Skin of body (tissue), 2 donors: ENCODE results near the gene TMEM131. TPM values are rescaled to one million over a fixed set of nuclear protein-coding genes. Genes with fewer than 3 reads are reported as not detected.
"Not testable (repeated sequence)": the region's sequence is repeated elsewhere in the genome, so short reads cannot be mapped to it uniquely, and the experiment has no call there.

Source experiments
- DNase-seq: peaks from one replicate; lab custom pipeline; 2025; lab: John Stamatoyannopoulos, UW
- total RNA-seq: library from RNA; depleted of rRNA; stranded (reverse); fragments of >200 nt; gene quantifications from one replicate; pipeline ENCODE4 v1.2.3, GENCODE V29; 2014

The TMEM131 gene
- total RNA-seq, 1 donor from 2014 or later = 44.8 TPM

DNA sequence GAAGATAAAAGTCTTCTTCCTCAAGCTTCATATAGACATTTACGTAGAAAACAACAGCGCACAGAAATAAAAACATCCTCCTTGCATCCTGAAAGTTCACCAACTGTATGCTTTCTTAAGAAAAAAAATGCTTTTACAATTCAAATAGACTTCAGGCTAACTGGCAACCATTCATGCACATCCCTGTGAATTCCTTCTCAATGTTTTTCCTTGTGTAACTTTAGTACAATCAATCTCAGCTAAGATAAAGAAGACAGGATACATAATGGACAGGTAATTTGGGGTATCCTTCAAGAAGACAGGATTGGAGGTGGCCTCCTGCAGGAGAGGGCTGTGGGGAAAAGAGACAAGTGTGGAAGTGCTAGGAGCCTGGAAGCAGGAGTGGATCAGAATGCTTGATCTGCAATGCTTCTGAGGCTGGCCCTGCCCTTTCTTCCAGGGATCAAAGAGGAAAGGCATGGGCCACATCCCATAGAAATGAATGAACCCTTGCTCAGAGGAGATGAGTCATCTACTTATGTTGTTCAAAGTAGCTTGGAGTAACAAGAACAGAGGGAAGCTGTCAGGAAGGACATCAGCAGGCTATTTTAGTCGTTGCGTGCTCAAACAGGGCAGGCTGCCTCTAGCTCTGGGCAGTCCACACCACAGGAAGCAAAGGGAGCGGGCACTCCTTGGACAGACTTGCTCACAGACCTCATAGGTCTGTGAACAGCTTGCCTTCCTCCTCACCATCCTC is 126.6 kb downstream of the TMEM131 start:
- DNase-seq = peak; percentile 31

DNA sequence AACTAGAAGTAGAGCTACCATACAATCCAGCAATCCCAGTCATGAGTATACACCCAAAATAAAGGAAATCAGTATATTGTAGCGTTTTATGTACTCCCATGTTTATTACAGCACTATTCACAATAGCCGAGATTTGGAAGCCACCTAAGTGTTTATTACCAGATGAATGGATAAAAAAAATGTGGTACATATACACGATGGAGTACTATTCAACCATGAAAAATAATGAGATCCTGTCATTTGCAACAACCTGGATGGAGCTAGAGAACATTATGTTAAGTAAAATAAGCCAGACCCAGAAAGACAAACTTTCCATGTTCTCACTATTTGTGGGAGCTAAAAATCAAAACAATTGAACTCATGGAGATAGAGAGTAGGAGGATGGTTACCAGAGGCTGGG is 131.9 kb downstream of the TMEM131 start:
- no peak for DNase-seq

DNA sequence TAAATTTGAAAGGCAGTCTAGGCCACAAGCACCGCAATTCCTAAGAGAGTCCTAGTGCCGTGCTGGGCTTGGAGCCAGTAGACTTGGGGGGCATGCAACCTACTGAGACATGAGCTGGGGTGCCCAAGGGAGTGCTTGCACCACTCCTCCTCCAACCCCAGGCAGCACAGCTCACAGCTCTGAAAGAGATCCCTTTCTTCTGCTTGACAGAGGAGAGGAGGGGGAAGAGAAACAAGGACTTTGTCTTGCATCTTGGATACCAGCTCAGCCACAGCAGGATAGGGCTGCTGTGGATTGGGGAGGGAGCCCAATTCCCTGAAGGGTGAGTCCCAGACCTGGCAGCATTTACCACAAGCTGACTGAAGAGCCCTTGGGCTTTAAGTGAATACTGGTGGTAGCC is 134.6 kb downstream of the TMEM131 start:
- no peak for DNase-seq

DNA sequence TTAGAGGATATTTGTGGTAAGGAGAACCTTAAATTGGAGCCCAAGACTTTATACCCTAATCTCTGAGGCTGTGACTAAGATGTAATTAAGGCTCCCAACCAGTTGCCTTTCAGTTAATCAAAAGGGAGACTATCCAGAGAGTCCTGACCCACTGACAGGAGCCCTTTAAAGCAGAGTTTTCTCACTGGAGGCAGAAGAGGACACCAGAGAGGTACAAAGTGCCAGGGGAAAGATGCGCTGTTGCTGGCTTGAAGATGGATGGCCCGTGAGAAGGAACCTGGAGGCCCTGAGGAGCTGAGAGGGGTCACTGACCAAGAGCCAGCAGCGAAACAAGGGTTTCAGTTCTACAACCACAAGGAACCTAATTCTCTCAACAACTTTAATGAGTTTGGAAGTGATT is 137.3 kb downstream of the TMEM131 start:
- DNase-seq = no peak

GRCh38 chr2:97857553-97857952 is 138.2 kb downstream of the TMEM131 start:
- DNase-seq = no peak

GRCh38 chr2:97853057-97853456 is 142.7 kb downstream of the TMEM131 start:
- DNase-seq = not testable (repeated sequence)

DNA sequence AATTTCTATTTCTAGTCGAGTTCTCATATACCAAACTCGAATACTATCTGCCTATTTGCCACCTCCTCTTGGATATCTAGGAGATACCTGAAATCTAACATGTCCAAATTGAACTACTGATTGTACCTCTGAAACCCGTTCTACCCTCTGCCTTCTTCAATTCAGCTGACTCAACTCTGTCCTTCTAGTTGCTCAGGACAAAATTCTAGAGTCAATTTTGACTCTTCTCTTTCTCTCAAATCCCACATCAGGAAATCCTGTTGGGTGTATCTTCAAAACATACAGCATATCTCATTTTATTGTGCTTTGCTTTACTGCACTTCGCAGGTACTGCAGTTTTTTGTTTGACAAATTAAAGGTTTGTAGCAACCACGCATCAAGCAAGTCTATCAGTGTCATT is 144.6 kb downstream of the TMEM131 start:
- DNase-seq = no peak

- DNase-seq = no peak
These were observed 145.7 kb downstream of the TMEM131 start for GRCh38 chr2:97849881-97850528.

- DNase-seq = no peak
These were observed 147.4 kb downstream of the TMEM131 start for GRCh38 chr2:97848306-97848705.

- not testable (repeated sequence) for DNase-seq
These were observed 149.0 kb downstream of the TMEM131 start for GRCh38 chr2:97846716-97847115.

DNA sequence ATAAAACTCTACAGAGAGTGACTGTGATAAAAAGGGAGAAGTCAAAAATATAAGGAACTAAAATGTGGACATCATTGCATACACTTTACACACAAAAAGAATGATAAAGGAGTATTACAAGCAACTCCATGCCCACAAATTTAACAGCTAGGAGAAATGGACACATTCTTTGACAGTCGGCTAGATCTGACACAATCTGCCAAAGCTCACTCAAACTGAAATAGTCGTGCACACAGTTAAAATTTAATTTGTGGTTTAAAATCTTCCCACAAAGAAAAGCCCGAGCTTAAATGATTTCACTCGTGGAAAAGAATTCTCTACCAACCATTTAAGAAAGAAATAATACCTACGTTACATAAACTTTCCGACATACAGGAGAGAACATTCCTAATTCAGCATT is 149.9 kb downstream of the TMEM131 start:
- no peak for DNase-seq

- DNase-seq = no peak
These were observed 150.6 kb downstream of the TMEM131 start for GRCh38 chr2:97845133-97845532.

- DNase-seq = no peak
These were observed 151.4 kb downstream of the TMEM131 start for GRCh38 chr2:97844311-97844859.

DNA sequence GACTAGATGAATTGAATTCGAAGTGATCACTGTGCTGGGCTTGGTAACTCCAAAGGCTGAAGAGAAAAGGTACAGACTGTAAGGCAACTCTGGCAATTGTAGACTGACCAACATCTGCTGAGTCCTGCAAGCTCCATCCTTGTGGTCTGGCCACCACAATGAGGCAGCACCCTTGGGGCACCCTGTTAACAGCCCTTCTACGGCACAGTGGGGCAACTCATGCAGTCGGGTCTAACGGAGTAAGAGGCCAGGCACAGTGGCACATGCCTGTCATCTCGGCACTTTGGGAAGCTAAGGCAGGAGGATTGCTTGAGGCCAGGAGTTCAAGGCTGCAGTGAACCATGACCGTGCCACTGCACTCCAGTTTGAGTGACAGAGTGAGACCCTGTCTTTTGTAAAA is 155.6 kb downstream of the TMEM131 start:
- DNase-seq = no peak

DNA sequence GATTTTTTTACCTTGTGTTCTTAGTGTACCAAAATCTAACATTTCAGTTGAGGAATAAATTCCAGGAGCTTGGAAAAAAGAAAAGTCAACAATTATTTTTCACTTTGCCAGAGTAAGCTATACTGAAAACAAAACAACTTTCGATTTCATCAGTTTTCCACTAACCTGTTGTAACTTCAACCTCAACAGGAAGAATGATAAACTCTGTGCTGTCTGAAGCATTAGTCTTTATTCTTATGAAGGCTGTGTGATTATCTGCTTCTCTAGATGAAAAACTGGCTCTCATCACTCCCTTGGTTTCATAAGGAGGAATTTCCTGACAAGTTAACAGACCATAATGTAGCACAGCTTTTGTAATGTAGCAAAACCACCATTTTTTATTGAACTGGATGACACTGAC is 161.1 kb downstream of the TMEM131 start:
- no peak for DNase-seq

DNA sequence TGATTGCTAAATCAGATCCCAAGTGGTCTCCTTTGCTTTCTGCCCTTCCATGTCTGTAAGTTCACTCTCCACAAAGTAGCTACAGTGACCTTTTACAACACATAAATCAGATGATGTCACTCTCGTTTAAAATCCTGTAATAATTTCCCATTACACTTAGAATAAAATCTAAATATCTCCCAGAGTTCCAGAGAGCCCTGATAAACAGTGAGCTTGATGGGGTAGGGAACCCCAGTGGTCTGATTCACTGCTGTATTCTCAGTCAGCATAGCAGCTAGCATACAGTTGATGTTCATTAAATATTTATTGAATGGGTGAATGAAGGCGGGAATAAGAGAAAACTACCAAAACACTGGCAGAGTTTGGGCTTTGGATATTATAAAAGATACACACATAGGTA is 164.6 kb downstream of the TMEM131 start:
- DNase-seq = no peak

DNA sequence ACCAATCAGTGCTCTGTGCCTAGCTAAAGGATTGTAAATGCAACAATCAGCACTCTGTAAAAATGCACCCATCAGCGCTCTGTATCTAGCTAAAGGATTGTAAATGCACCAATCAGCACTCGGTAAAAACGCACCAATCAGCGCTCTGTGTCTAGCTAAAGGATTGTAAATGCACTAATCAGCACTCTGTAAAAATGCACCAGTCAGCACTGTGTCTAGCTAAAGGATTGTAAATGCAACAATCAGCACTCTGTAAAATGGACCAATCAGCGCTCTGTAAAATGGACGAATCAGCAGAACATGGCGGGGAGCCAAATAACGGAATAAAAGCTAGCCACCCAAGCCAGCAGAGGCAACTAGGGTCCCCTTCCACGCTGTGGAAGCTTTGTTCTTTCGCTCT is 166.5 kb downstream of the TMEM131 start:
- DNase-seq = not testable (repeated sequence)

- DNase-seq = not testable (repeated sequence)
These were observed 168.7 kb downstream of the TMEM131 start for GRCh38 chr2:97827013-97827412.

- not testable (repeated sequence) for DNase-seq
These were observed 169.4 kb downstream of the TMEM131 start for GRCh38 chr2:97826266-97826847.

- not testable (repeated sequence) for DNase-seq
These were observed 171.7 kb downstream of the TMEM131 start for GRCh38 chr2:97824011-97824410.

- not testable (repeated sequence) for DNase-seq
These were observed 173.9 kb downstream of the TMEM131 start for GRCh38 chr2:97821862-97822261.

- no peak for DNase-seq
These were observed 176.0 kb downstream of the TMEM131 start for GRCh38 chr2:97819754-97820153.
